Activated CD8-positive, alpha-beta T cell treated with anti-CD3 and anti-CD28 coated beads for 36 hours (primary cell): ENCODE data around the gene CALM3. TPM values are rescaled to one million over a fixed set of nuclear protein-coding genes. Genes with fewer than 3 reads are reported as not detected.
"Not testable (repeated sequence)": the region's sequence is repeated elsewhere in the genome, so short reads cannot be mapped to it uniquely, and the experiment has no call there.

Source experiments
- ATAC-seq: fragments of 200-7000 bp; cut with Tn5 transposase; one replicate; pipeline ENCODE4 v1.10.0; 2021; ENCODE audit warnings: mild to moderate bottlenecking, moderate library complexity
- CTCF ChIA-PET: fragments of 350-600 bp; sonication (Branson Sonifier 250); formaldehyde crosslinking; loops from one replicate; lab custom pipeline; 2021; ENCODE audit warnings: antibody characterized with exemption; lab: Charles Lee
- POLR2A ChIA-PET: fragments of 350-600 bp; sonication (Branson Sonifier 250); formaldehyde crosslinking; loops from one replicate; lab custom pipeline; 2021; ENCODE audit warnings: antibody characterized with exemption; lab: Charles Lee
- DNase-seq: peaks from one replicate; pipeline ENCODE4 v3.0.0-alpha.2; 2020
- H3K27ac Mint-ChIP-seq: one replicate; pipeline ENCODE4 v1.8.0; 2021; ENCODE audit warnings: mild to moderate bottlenecking, mixed read lengths
- H3K27me3 Mint-ChIP-seq: one replicate; pipeline ENCODE4 v1.8.0; 2021; ENCODE audit warnings: mixed read lengths
- H3K36me3 Mint-ChIP-seq: one replicate; pipeline ENCODE4 v1.8.0; 2021; ENCODE audit warnings: low read depth, mixed read lengths
- H3K4me1 Mint-ChIP-seq: one replicate; pipeline ENCODE4 v1.8.0; 2021; ENCODE audit warnings: low read depth, mixed read lengths
- H3K4me3 Mint-ChIP-seq: one replicate; pipeline ENCODE4 v1.8.0; 2021; ENCODE audit warnings: mild to moderate bottlenecking, moderate library complexity, mixed read lengths
- H3K9me3 Mint-ChIP-seq: one replicate; pipeline ENCODE4 v1.8.0; 2021; ENCODE audit warnings: mixed read lengths
- intact Hi-C: fragments of 100-400 bp; cut with micrococcal nuclease; formaldehyde crosslinking; loops from one replicate; pipeline ENCODE4 v1.10.0; 2022
- total RNA-seq, 2 experiments: library from RNA; stranded (reverse); gene quantifications; one replicate each; pipeline ENCODE4 v1.2.3, GENCODE V29; 2021
- TF ChIP-seq, protein P1 (sequence below): fragments of 200-600 bp; IDR thresholded peaks from one replicate; pipeline ENCODE4 v1.8.0; 2022; ENCODE audit warnings: antibody characterized with exemption, mild to moderate bottlenecking

The CALM3 gene
- total RNA-seq, 2 experiments from 2014 or later, result 565 to 582 TPM

DNA sequence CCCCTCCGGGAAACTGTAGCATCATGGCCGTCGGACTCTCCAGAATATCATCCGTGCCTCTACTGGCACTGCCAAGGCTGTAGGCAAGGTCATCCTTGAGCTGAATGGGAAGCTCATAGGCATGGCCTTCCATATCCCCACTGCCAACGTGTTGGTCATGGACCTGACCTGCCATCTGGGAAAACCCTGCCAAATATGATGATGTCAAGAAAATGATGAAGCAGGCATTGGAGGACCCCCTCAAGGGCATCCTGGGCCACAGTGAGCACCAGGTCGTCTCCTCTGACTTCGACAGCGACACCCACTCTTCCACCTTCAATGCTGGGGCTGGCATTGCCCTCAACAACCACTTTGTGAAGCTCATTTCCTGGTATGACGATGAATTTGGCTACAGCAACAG lies 41.9 kb upstream of the CALM3 start:
- ATAC-seq (no peak), DNase-seq (no peak)
- Mint-ChIP-seq H3K27me3 (no peaks in the 10 kb centered on the region), H3K4me3 (no peak overlapping the region), H3K27ac (no peak overlapping the region), H3K36me3 (no peaks in the 10 kb centered on the region), H3K9me3 (no peaks in the 10 kb centered on the region), H3K4me1 (no peaks in the 10 kb centered on the region)
- POLR2A ChIA-PET, result no interaction called here
- intact Hi-C loops, result no loop called here
- TF ChIP-seq, protein P1, sequence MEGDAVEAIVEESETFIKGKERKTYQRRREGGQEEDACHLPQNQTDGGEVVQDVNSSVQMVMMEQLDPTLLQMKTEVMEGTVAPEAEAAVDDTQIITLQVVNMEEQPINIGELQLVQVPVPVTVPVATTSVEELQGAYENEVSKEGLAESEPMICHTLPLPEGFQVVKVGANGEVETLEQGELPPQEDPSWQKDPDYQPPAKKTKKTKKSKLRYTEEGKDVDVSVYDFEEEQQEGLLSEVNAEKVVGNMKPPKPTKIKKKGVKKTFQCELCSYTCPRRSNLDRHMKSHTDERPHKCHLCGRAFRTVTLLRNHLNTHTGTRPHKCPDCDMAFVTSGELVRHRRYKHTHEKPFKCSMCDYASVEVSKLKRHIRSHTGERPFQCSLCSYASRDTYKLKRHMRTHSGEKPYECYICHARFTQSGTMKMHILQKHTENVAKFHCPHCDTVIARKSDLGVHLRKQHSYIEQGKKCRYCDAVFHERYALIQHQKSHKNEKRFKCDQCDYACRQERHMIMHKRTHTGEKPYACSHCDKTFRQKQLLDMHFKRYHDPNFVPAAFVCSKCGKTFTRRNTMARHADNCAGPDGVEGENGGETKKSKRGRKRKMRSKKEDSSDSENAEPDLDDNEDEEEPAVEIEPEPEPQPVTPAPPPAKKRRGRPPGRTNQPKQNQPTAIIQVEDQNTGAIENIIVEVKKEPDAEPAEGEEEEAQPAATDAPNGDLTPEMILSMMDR, result no peak
- CTCF ChIA-PET, result no interaction called here

DNA sequence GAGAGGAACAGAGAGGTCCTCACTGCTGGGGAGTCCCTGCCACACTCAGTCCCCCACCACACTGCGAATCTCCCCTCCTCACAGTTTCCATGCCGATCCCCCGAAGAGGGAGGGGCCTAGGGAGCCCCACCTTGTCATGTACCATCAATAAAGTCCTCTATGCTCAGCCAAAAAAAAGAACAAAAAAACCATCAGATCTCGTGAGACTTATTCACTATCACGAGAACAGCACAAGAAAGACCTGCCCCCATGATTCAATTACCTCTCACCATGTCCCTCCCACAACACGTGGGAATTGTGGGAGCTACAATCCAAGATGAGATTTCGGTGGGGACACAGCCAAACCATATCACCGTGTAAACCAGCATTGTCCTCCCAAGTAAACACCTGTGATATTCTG lies 41.5 kb upstream of the CALM3 start:
- ChIA-PET POLR2A (interaction anchor here (1.0 kb wide), 1 partner anchor 11 kb away, joined by 3 read pairs; no protein-coding TSS in a partner anchor), CTCF (interaction anchor here (1.6 kb wide), 1 partner anchor 17 kb away, joined by 5 read pairs; no protein-coding TSS in a partner anchor)
- H3K9me3 Mint-ChIP-seq, H3K36me3 Mint-ChIP-seq, intact Hi-C loops, H3K27me3 Mint-ChIP-seq, ATAC-seq, H3K27ac Mint-ChIP-seq, H3K4me3 Mint-ChIP-seq, DNase-seq, H3K4me1 Mint-ChIP-seq: not testable (repeated sequence)

DNA sequence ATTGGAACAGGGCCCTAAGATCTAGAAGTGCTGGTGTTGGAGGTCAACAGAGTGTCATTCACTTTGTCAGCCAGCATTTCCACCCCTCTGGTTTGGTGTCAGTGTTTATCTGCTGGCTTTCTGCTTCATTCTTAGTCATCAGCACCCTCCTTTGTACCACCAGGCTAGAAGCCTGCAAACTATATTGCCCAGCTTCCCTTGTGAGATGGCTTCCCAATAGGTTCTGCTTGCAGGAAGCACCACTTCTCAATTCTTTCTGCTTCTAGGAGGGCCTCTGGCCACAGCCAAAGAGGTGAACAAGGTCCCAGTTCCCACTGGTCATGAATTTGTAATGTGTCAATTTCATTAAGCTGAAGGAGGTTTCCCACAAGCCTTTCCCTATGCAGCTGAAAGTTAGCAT lies 36.4 kb upstream of the CALM3 start:
- H3K9me3 Mint-ChIP-seq, result no peaks in the 10 kb centered on the region
- H3K27me3 Mint-ChIP-seq, result no peaks in the 10 kb centered on the region
- DNase-seq (no peak), ATAC-seq (no peak)
- intact Hi-C loops, result no loop called here
- CTCF ChIA-PET, result interaction anchor here (1.2 kb wide), 1 partner anchor 37 kb away, joined by 3 read pairs; no protein-coding TSS in a partner anchor
- no peaks in the 10 kb centered on the region for H3K36me3 Mint-ChIP-seq
- TF ChIP-seq, protein P1, result no peak
- no peak overlapping the region for H3K4me3 Mint-ChIP-seq
- no peak overlapping the region for H3K27ac Mint-ChIP-seq
- no peaks in the 10 kb centered on the region for H3K4me1 Mint-ChIP-seq
- POLR2A ChIA-PET, result no interaction called here

DNA sequence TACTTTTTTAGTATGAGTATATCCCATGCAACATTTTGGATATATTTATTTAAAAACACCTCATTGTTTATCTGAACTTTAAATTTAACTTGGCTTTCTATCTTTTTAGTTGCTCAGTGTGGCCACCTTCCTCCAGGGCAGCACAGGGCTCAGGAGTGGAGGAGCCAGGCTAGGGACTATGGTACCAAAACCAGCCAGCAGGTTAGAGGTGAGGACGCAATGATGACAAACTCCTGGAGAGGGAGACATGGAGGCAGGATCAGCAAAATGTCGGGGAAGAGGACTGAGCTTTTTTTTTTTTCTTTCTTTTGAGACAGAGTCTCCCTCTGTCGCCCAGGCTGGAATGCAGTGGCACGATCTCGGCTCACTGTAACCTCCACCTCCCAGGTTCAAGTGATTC lies 29.6 kb upstream of the CALM3 start:
- Mint-ChIP-seq H3K9me3 (no peaks in the 10 kb centered on the region), H3K4me1 (peaks cover 10% of the 10 kb centered on the region), H3K27me3 (peaks cover 2% of the 10 kb centered on the region), H3K27ac (no peak overlapping the region), H3K36me3 (no peaks in the 10 kb centered on the region), H3K4me3 (no peak overlapping the region)
- ChIA-PET POLR2A (no interaction called here), CTCF (interaction anchor here (0.7 to 0.9 kb wide), 3 partner anchors 28 to 45 kb away, joined by 3 to 5 read pairs (median 4); no protein-coding TSS in a partner anchor)
- ATAC-seq (no peak), DNase-seq (peak; percentile 34)
- intact Hi-C loops, result no loop called here
- TF ChIP-seq, protein P1, result peak; percentile 19

DNA sequence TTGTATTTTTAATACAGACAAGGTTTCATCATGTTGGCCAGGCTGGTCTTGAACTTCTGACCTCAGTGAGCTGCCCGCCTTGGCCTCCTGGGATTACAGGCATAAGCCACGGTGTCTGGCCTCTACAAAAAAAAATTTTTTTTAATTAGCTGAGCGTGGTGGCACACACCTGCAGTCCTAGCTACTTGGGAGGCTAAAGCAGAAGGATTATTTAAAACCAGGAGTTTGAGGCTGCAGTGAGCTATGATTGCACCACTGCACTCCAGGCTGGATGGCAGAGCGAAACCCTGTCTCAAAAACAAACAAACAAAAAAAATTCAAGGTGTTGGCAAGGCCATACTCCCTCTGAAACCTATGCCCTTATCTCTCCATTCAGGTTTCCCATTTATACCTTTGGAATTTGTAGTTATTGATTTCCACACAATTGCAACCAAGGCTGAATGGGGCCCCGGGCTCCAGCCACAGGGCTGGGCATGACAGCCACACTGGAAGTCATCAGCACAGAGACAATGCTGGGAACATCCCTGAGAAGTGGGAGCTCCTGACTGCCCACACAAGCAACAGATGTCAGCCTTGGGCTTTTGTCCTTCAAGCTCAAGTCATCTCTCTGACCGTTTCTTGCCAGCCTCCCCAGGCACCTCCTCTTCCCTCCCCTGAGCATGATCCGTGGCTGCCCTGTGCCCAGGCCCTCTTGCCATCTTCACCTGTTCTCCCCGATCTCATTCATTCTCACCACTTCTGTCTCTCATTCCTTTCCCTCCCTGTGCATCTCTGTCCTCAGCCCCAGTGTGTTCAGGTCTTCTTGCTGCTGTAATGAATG lies 27.2 kb upstream of the CALM3 start:
- no peak for ATAC-seq
- no peak for DNase-seq
- Mint-ChIP-seq H3K27ac (no peak overlapping the region), H3K36me3 (no peaks in the 10 kb centered on the region), H3K4me1 (peaks cover 13% of the 10 kb centered on the region), H3K9me3 (no peaks in the 10 kb centered on the region), H3K27me3 (peaks cover 2% of the 10 kb centered on the region), H3K4me3 (no peak overlapping the region)
- ChIA-PET CTCF (interaction anchor here (0.9 to 1.7 kb wide), 8 partner anchors 12 to 178 kb away, joined by 3 to 4 read pairs (median 3); no protein-coding TSS in a partner anchor), POLR2A (interaction anchor here (0.7 to 1.6 kb wide), 2 partner anchors 27 to 72 kb away, joined by 3 to 7 read pairs; partner anchors contain the start of gene CALM3)
- TF ChIP-seq, protein P1, result no peak
- intact Hi-C loops, result no loop called here
